ENCODE measurements around the gene EMSY. TPM values are rescaled to one million over a fixed set of nuclear protein-coding genes. Genes with fewer than 3 reads are reported as not detected.

The EMSY gene
- total RNA-seq, 1 donor from 2014 or later, result 47.5 TPM

- no peaks in the 10 kb centered on the region for H3K36me3 Mint-ChIP-seq
- DNase-seq (ENCODE audit: low spot score in 2 of 2, unreplicated experiment in 2 of 2), result no peak
- H3K27ac Mint-ChIP-seq, result no peak overlapping the region
- peaks cover 7% of the 10 kb centered on the region for H3K27me3 Mint-ChIP-seq (ENCODE audit: low read depth)
- no peaks in the 10 kb centered on the region for H3K4me1 Mint-ChIP-seq
- H3K9me3 Mint-ChIP-seq, result no peaks in the 10 kb centered on the region
- TF ChIP-seq CTCF (IDR thresholded peaks at IDR 0.05; ENCODE audit: unreplicated experiment), result no peak
- no peak overlapping the region for H3K4me3 Mint-ChIP-seq
These were observed 38.5 kb upstream of the EMSY start for GRCh38 chr11:76406359-76406758.

GRCh38 chr11:76408171-76408965 is 36.5 kb upstream of the EMSY start:
- Mint-ChIP-seq H3K4me1 (no peaks in the 10 kb centered on the region), H3K27me3 (ENCODE audit: low read depth) (peaks cover 7% of the 10 kb centered on the region), H3K27ac (no peak overlapping the region), H3K4me3 (no peak overlapping the region), H3K9me3 (no peaks in the 10 kb centered on the region), H3K36me3 (no peaks in the 10 kb centered on the region)
- no peak for DNase-seq (ENCODE audit: low spot score in 2 of 2, unreplicated experiment in 2 of 2)
- TF ChIP-seq CTCF (IDR thresholded peaks at IDR 0.05; ENCODE audit: unreplicated experiment), result no peak

- Mint-ChIP-seq H3K4me3 (no peak overlapping the region), H3K4me1 (no peaks in the 10 kb centered on the region), H3K9me3 (no peaks in the 10 kb centered on the region), H3K27ac (no peak overlapping the region), H3K36me3 (no peaks in the 10 kb centered on the region), H3K27me3 (ENCODE audit: low read depth) (no peaks in the 10 kb centered on the region)
- DNase-seq (ENCODE audit: low spot score in 2 of 2, unreplicated experiment in 2 of 2), result no peak
- TF ChIP-seq CTCF (IDR thresholded peaks at IDR 0.05; ENCODE audit: unreplicated experiment), result no peak
These were observed 33.9 kb upstream of the EMSY start for GRCh38 chr11:76410851-76411357.

- H3K27ac Mint-ChIP-seq, result no peak overlapping the region
- no peaks in the 10 kb centered on the region for H3K36me3 Mint-ChIP-seq
- TF ChIP-seq CTCF (IDR thresholded peaks at IDR 0.05; ENCODE audit: unreplicated experiment), result no peak
- no peak overlapping the region for H3K4me3 Mint-ChIP-seq
- no peaks in the 10 kb centered on the region for H3K4me1 Mint-ChIP-seq
- peaks cover 4% of the 10 kb centered on the region for H3K9me3 Mint-ChIP-seq
- H3K27me3 Mint-ChIP-seq (ENCODE audit: low read depth), result no peaks in the 10 kb centered on the region
- no peak for DNase-seq (ENCODE audit: low spot score in 2 of 2, unreplicated experiment in 2 of 2)
These were observed 29.7 kb upstream of the EMSY start for GRCh38 chr11:76415073-76415472.

GRCh38 chr11:76419896-76420295 is 24.9 kb upstream of the EMSY start:
- Mint-ChIP-seq H3K9me3 (peaks cover 4% of the 10 kb centered on the region), H3K27ac (no peak overlapping the region), H3K36me3 (no peaks in the 10 kb centered on the region), H3K4me1 (no peaks in the 10 kb centered on the region), H3K27me3 (ENCODE audit: low read depth) (no peaks in the 10 kb centered on the region), H3K4me3 (no peak overlapping the region)
- no peak for DNase-seq (ENCODE audit: low spot score in 2 of 2, unreplicated experiment in 2 of 2)
- no peak for TF ChIP-seq CTCF (IDR thresholded peaks at IDR 0.05; ENCODE audit: unreplicated experiment)
